ENCODE data around the gene CBFA2T2.

Gene CBFA2T2

DNA sequence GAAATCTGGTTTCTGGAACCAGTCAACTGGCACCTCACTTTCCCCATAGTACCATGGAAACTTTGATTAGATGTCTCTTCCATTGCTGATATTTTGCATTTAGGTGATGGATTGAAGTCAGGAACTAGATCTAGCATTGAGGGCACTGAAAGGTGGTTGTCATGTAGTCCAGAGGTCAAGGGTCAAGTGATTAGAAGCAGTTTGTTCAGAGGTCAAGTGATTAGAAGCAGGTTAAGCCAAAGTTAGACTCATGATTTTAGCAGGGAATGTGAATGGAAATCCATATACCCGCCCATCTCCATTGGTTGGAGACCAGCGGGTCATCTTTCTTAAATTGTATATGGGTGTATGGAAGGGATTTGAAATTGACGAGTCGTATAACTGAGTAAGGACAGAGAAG, 51.2 kb downstream of the CBFA2T2 start:
- Histone ChIP-seq H3K9ac (ENCODE audit: low read length) (no peak overlapping the region), H3K4me3 (ENCODE audit: low read length) (no peak overlapping the region), H3K4me1 (ENCODE audit: control insufficient read depth, insufficient read depth, low read length) (peaks cover 17% of the 10 kb centered on the region), H3K36me3 (ENCODE audit: control insufficient read depth, insufficient read depth, low read length) (no peaks in the 10 kb centered on the region), H3K9me3 (ENCODE audit: control insufficient read depth, low read length) (no peaks in the 10 kb centered on the region), H3K27me3 (ENCODE audit: control insufficient read depth, insufficient read depth, low read length) (no peaks in the 10 kb centered on the region)

DNA sequence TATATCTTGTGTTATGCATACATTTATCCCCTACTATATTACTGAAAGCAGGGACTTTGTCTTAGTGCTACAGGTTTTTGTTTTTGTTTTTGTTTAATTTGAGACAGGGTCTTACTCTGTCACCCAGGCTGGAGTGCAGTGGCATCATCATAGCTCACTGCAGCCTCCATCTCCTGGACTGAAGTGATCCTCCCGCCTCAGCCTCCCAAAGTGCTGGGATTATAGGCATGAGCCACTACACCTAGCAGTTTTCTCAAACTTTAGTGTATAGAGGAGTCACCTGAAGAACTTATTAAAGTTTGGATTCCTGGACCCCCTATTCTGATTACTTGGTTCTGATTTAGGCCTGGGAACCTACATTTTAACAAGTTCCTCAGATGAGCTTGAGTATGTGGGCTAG, 51.9 kb downstream of the CBFA2T2 start:
- Histone ChIP-seq H3K27me3 (ENCODE audit: control insufficient read depth, insufficient read depth, low read length) (no peaks in the 10 kb centered on the region), H3K9me3 (ENCODE audit: control insufficient read depth, low read length) (no peaks in the 10 kb centered on the region), H3K4me3 (ENCODE audit: low read length) (no peak overlapping the region), H3K9ac (ENCODE audit: low read length) (no peak overlapping the region), H3K4me1 (ENCODE audit: control insufficient read depth, insufficient read depth, low read length) (peaks cover 17% of the 10 kb centered on the region), H3K36me3 (ENCODE audit: control insufficient read depth, insufficient read depth, low read length) (no peaks in the 10 kb centered on the region)

GRCh38 chr20:33545763-33546162, 55.9 kb downstream of the CBFA2T2 start:
- H3K4me3 ChIP-seq (ENCODE audit: low read length): no peak overlapping the region

GRCh38 chr20:33549229-33549999, 59.5 kb downstream of the CBFA2T2 start:
- H3K4me3 ChIP-seq (ENCODE audit: low read length): no peak overlapping the region
- H3K9ac ChIP-seq (ENCODE audit: low read length): no peak overlapping the region
- peaks cover 4% of the 10 kb centered on the region for H3K4me1 ChIP-seq (ENCODE audit: control insufficient read depth, insufficient read depth, low read length)
- H3K27me3 ChIP-seq (ENCODE audit: control insufficient read depth, insufficient read depth, low read length): no peaks in the 10 kb centered on the region
- no peaks in the 10 kb centered on the region for H3K9me3 ChIP-seq (ENCODE audit: control insufficient read depth, low read length)
- no peaks in the 10 kb centered on the region for H3K36me3 ChIP-seq (ENCODE audit: control insufficient read depth, insufficient read depth, low read length)

More at GRCh38 chr20:33545763-33546162, 55.9 kb downstream of the CBFA2T2 start:
- H3K9me3 ChIP-seq (ENCODE audit: control insufficient read depth, low read length): no peaks in the 10 kb centered on the region
- H3K36me3 ChIP-seq (ENCODE audit: control insufficient read depth, insufficient read depth, low read length): no peaks in the 10 kb centered on the region
- no peaks in the 10 kb centered on the region for H3K4me1 ChIP-seq (ENCODE audit: control insufficient read depth, insufficient read depth, low read length)
- no peak overlapping the region for H3K9ac ChIP-seq (ENCODE audit: low read length)
- no peaks in the 10 kb centered on the region for H3K27me3 ChIP-seq (ENCODE audit: control insufficient read depth, insufficient read depth, low read length)

- H3K9me3 ChIP-seq (ENCODE audit: control insufficient read depth, low read length): no peaks in the 10 kb centered on the region
- H3K4me3 ChIP-seq (ENCODE audit: low read length): no peak overlapping the region
- no peaks in the 10 kb centered on the region for H3K36me3 ChIP-seq (ENCODE audit: control insufficient read depth, insufficient read depth, low read length)
- H3K27me3 ChIP-seq (ENCODE audit: control insufficient read depth, insufficient read depth, low read length): no peaks in the 10 kb centered on the region
- H3K4me1 ChIP-seq (ENCODE audit: control insufficient read depth, insufficient read depth, low read length): peaks cover 17% of the 10 kb centered on the region
- no peak overlapping the region for H3K9ac ChIP-seq (ENCODE audit: low read length)
Measured at GRCh38 chr20:33551778-33552177, 61.9 kb downstream of the CBFA2T2 start.

DNA sequence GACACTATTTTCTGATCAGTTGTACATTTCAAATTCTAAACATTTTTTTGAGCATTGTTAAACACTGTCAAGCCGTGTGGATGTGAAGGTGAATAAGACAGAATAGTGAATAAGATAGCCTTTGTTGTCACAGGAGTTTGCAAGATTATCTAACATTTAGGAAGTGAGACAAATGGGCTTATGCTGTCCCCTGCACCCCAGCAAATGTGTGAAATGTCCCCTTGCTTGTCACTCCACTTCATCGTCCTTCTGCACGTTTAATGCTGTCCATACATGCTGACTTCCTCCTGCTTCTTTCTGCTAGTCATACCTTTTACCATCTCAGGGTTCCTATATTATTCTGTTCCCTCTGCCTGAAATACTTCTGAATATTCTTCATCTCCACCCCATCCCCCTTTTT, 62.6 kb downstream of the CBFA2T2 start:
- Histone ChIP-seq H3K9me3 (ENCODE audit: control insufficient read depth, low read length) (no peaks in the 10 kb centered on the region), H3K36me3 (ENCODE audit: control insufficient read depth, insufficient read depth, low read length) (no peaks in the 10 kb centered on the region), H3K4me3 (ENCODE audit: low read length) (no peak overlapping the region), H3K27me3 (ENCODE audit: control insufficient read depth, insufficient read depth, low read length) (no peaks in the 10 kb centered on the region), H3K9ac (ENCODE audit: low read length) (no peak overlapping the region), H3K4me1 (ENCODE audit: control insufficient read depth, insufficient read depth, low read length) (peaks cover 17% of the 10 kb centered on the region)

DNA sequence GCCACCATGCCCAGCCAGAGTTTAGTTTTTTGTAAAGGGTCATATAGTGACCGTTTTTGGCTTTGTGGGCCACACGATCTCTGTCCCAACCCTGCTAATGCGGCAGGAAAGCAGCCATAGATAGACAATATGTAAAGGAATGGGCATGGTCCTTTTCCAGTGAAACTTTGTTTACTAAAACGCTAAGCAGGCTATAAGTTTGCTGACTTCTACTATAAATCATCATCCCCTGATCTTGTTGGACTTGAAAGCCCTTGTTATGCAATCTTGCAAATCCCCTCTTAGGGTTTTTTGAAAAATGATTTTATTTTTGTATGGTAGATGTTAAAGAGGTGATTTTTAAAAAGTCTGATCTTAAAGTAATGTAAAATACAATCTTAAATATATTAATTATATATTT, 63.6 kb downstream of the CBFA2T2 start:
- no peaks in the 10 kb centered on the region for H3K9me3 ChIP-seq (ENCODE audit: control insufficient read depth, low read length)
- peaks cover 17% of the 10 kb centered on the region for H3K4me1 ChIP-seq (ENCODE audit: control insufficient read depth, insufficient read depth, low read length)

GRCh38 chr20:33554914-33555420, 65.1 kb downstream of the CBFA2T2 start:
- no peaks in the 10 kb centered on the region for H3K36me3 ChIP-seq (ENCODE audit: control insufficient read depth, insufficient read depth, low read length)
- H3K4me3 ChIP-seq (ENCODE audit: low read length): peak overlapping the region; percentile 6
- peaks cover 18% of the 10 kb centered on the region for H3K4me1 ChIP-seq (ENCODE audit: control insufficient read depth, insufficient read depth, low read length)
- peak overlapping the region; percentile 1 for H3K9ac ChIP-seq (ENCODE audit: low read length)
- H3K9me3 ChIP-seq (ENCODE audit: control insufficient read depth, low read length): no peaks in the 10 kb centered on the region
- no peaks in the 10 kb centered on the region for H3K27me3 ChIP-seq (ENCODE audit: control insufficient read depth, insufficient read depth, low read length)

More for the DNA sequence above, 63.6 kb downstream of the CBFA2T2 start:
- Histone ChIP-seq H3K9ac (ENCODE audit: low read length) (no peak overlapping the region), H3K36me3 (ENCODE audit: control insufficient read depth, insufficient read depth, low read length) (no peaks in the 10 kb centered on the region), H3K4me3 (ENCODE audit: low read length) (no peak overlapping the region), H3K27me3 (ENCODE audit: control insufficient read depth, insufficient read depth, low read length) (no peaks in the 10 kb centered on the region)

GRCh38 chr20:33555755-33556154, 65.9 kb downstream of the CBFA2T2 start:
- no peak overlapping the region for H3K9ac ChIP-seq (ENCODE audit: low read length)
- H3K36me3 ChIP-seq (ENCODE audit: control insufficient read depth, insufficient read depth, low read length): no peaks in the 10 kb centered on the region
- H3K4me1 ChIP-seq (ENCODE audit: control insufficient read depth, insufficient read depth, low read length): peaks cover 22% of the 10 kb centered on the region
- no peaks in the 10 kb centered on the region for H3K27me3 ChIP-seq (ENCODE audit: control insufficient read depth, insufficient read depth, low read length)
- no peak overlapping the region for H3K4me3 ChIP-seq (ENCODE audit: low read length)
- H3K9me3 ChIP-seq (ENCODE audit: control insufficient read depth, low read length): no peaks in the 10 kb centered on the region

GRCh38 chr20:33556246-33556645, 66.3 kb downstream of the CBFA2T2 start:
- Histone ChIP-seq H3K9ac (ENCODE audit: low read length) (no peak overlapping the region), H3K27me3 (ENCODE audit: control insufficient read depth, insufficient read depth, low read length) (no peaks in the 10 kb centered on the region), H3K9me3 (ENCODE audit: control insufficient read depth, low read length) (no peaks in the 10 kb centered on the region), H3K4me1 (ENCODE audit: control insufficient read depth, insufficient read depth, low read length) (peaks cover 22% of the 10 kb centered on the region), H3K4me3 (ENCODE audit: low read length) (no peak overlapping the region), H3K36me3 (ENCODE audit: control insufficient read depth, insufficient read depth, low read length) (no peaks in the 10 kb centered on the region)

DNA sequence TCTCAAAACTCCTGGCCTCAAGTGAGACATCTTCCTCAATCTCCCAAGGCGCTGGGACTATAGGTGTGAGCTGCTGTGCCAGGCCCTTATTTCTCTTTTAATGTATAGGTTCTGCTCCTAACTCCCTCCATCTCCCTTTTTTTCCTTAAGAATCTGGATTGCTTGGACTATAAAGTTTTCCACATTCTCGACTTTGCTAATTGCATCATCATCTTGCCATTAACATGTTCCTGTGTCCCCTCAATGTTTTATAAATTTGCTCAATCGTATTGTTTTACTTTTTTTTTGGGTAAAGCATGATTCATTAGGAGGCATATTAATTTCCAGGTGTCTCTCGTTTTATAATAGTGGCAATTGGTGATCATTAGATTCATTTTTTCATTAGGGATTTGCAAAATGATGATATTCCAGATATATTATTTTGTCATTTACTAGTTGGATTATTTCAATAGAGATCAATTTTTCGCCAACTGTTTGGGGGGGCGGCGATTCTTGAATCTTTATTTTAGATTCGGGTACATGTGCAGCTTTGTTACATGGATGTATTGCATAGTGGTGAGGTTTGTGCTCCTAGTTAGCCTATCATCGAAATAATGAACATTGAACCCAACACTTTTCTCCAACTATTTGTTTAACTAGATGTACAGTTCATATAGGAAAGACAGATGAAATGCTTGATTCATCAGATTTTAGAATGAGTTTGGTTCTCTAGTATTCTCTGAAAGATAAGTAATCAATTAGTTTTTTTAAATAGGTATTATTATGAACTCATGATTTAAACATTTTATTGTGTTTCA, 68.7 kb downstream of the CBFA2T2 start:
- Histone ChIP-seq H3K4me3 (ENCODE audit: low read length) (no peak overlapping the region), H3K9ac (ENCODE audit: low read length) (no peak overlapping the region), H3K9me3 (ENCODE audit: control insufficient read depth, low read length) (no peaks in the 10 kb centered on the region), H3K4me1 (ENCODE audit: control insufficient read depth, insufficient read depth, low read length) (peaks cover 31% of the 10 kb centered on the region), H3K36me3 (ENCODE audit: control insufficient read depth, insufficient read depth, low read length) (no peaks in the 10 kb centered on the region), H3K27me3 (ENCODE audit: control insufficient read depth, insufficient read depth, low read length) (no peaks in the 10 kb centered on the region)

GRCh38 chr20:33559212-33559611, 69.3 kb downstream of the CBFA2T2 start:
- no peaks in the 10 kb centered on the region for H3K27me3 ChIP-seq (ENCODE audit: control insufficient read depth, insufficient read depth, low read length)
- H3K4me1 ChIP-seq (ENCODE audit: control insufficient read depth, insufficient read depth, low read length): peaks cover 29% of the 10 kb centered on the region
- no peaks in the 10 kb centered on the region for H3K9me3 ChIP-seq (ENCODE audit: control insufficient read depth, low read length)
- no peak overlapping the region for H3K4me3 ChIP-seq (ENCODE audit: low read length)
- no peaks in the 10 kb centered on the region for H3K36me3 ChIP-seq (ENCODE audit: control insufficient read depth, insufficient read depth, low read length)
- H3K9ac ChIP-seq (ENCODE audit: low read length): no peak overlapping the region
